Uterus (tissue), 4 donors: ENCODE measurements around the gene CCDC70. TPM values are rescaled to one million over a fixed set of nuclear protein-coding genes. Genes with fewer than 3 reads are reported as not detected.
A peak's percentile ranks its signal among the peaks of the same experiment; 100 is the strongest.
"Not testable (repeated sequence)": the region's sequence is repeated elsewhere in the genome, so short reads cannot be mapped to it uniquely, and the experiment has no call there.

Experiments used
- DNase-seq, 2 donors: peaks; one replicate each; pipeline ENCODE4 v3.0.0-alpha.2; 2019 to 2020
- H3K27ac ChIP-seq, 2 donors: fragments of 200-600 bp; sonication (generic); 1 replicate in 1 of 2; 2 replicates in 1 of 2; pipeline ENCODE4 v1.5.1; 2016 to 2018
- H3K27me3 ChIP-seq, 2 donors: fragments of 200-600 bp; sonication (generic); one replicate each; pipeline ENCODE4 v1.5.1; 2018 to 2019; ENCODE audit warnings: control low read depth in 1 of 2
- H3K36me3 ChIP-seq, 2 donors: fragments of 200-600 bp; sonication (generic); one replicate each; pipeline ENCODE4 v1.5.1; 2019; ENCODE audit warnings: control low read depth in 1 of 2
- H3K4me1 ChIP-seq, 2 donors: fragments of 200-600 bp; sonication (generic); one replicate each; pipeline ENCODE4 v1.5.1; 2018 to 2019; ENCODE audit warnings: control low read depth in 1 of 2
- H3K4me3 ChIP-seq, 2 donors: fragments of 200-600 bp; sonication (generic); 1 replicate in 1 of 2; 2 replicates in 1 of 2; pipeline ENCODE4 v1.5.1; 2018 to 2019; ENCODE audit warnings: mild to moderate bottlenecking in 1 of 2
- H3K9me3 ChIP-seq, 2 donors: fragments of 200-600 bp; sonication (generic); one replicate each; pipeline ENCODE4 v1.5.1; 2019; ENCODE audit warnings: control low read depth in 1 of 2
- POLR2A ChIP-seq, 2 donors: fragments of 450-650 bp; IDR thresholded peaks; one replicate each; pipeline ENCODE4 v1.6.1; 2016; ENCODE audit warnings: antibody characterized with exemption in 2 of 2, mild to moderate bottlenecking in 1 of 2, moderate library complexity in 1 of 2
- intact Hi-C: fragments of 100-400 bp; cut with DNase I; formaldehyde crosslinking; loops from one replicate; pipeline ENCODE4 v1.15.1; 2023; ENCODE audit warnings: low total_unique reads
- total RNA-seq, 4 donors: library from RNA; depleted of rRNA in 3 of 4; stranded (reverse); fragments of >200 nt in 3 of 4; gene quantifications; one replicate each; pipeline versions ENCODE4 v1.1.0 to v1.2.4, GENCODE V29; 2014 to 2023
- TF ChIP-seq, protein P1 (sequence below), 4 experiments: fragments of 200-600 bp in 2 of 4; fragments of 450-650 bp in 2 of 4; sonication (generic) in 2 of 4; IDR thresholded peaks; one replicate each; pipeline ENCODE4 v1.5.1; 2016 to 2019; ENCODE audit warnings: antibody characterized with exemption in 4 of 4, mild to moderate bottlenecking in 2 of 4, moderate library complexity in 1 of 4
- donor health status: DM: yes; HTN: yes; CAD: no.

Gene CCDC70
- total RNA-seq, 4 donors from 2014 or later = not detected

GRCh38 chr13:51906581-51906980 is 44.8 kb downstream of the CCDC70 start:
- no peak for DNase-seq
- TF ChIP-seq POLR2A (IDR thresholded peaks at IDR 0.05) = no peak
- TF ChIP-seq, protein P1, sequence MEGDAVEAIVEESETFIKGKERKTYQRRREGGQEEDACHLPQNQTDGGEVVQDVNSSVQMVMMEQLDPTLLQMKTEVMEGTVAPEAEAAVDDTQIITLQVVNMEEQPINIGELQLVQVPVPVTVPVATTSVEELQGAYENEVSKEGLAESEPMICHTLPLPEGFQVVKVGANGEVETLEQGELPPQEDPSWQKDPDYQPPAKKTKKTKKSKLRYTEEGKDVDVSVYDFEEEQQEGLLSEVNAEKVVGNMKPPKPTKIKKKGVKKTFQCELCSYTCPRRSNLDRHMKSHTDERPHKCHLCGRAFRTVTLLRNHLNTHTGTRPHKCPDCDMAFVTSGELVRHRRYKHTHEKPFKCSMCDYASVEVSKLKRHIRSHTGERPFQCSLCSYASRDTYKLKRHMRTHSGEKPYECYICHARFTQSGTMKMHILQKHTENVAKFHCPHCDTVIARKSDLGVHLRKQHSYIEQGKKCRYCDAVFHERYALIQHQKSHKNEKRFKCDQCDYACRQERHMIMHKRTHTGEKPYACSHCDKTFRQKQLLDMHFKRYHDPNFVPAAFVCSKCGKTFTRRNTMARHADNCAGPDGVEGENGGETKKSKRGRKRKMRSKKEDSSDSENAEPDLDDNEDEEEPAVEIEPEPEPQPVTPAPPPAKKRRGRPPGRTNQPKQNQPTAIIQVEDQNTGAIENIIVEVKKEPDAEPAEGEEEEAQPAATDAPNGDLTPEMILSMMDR (IDR thresholded peaks at IDR 0.05) = no peak
- no peaks in the 10 kb centered on the region for H3K4me1 ChIP-seq
- no peak overlapping the region for H3K27ac ChIP-seq
- no peaks in the 10 kb centered on the region for H3K36me3 ChIP-seq
- H3K9me3 ChIP-seq = no peaks in the 10 kb centered on the region
- no peaks in the 10 kb centered on the region for H3K27me3 ChIP-seq
- intact Hi-C loops = no loop called here
- no peak overlapping the region for H3K4me3 ChIP-seq

- Histone ChIP-seq H3K27me3 (no peaks in the 10 kb centered on the region), H3K27ac (no peak overlapping the region), H3K4me1 (no peaks in the 10 kb centered on the region), H3K36me3 (no peaks in the 10 kb centered on the region), H3K4me3 (no peak overlapping the region), H3K9me3 (no peaks in the 10 kb centered on the region)
- DNase-seq = no peak
- TF ChIP-seq, protein P1 (IDR thresholded peaks at IDR 0.05) = no peak
- no peak for TF ChIP-seq POLR2A (IDR thresholded peaks at IDR 0.05)
- intact Hi-C loops = no loop called here
Observed at GRCh38 chr13:51907040-51907732, 45.4 kb downstream of the CCDC70 start.

- intact Hi-C loops, DNase-seq, H3K36me3 ChIP-seq, H3K4me1 ChIP-seq, H3K27ac ChIP-seq, H3K9me3 ChIP-seq, H3K27me3 ChIP-seq, H3K4me3 ChIP-seq: not testable (repeated sequence)
Observed at GRCh38 chr13:51909265-51909664, 47.5 kb downstream of the CCDC70 start.

- Histone ChIP-seq H3K9me3 (no peaks in the 10 kb centered on the region), H3K27me3 (no peaks in the 10 kb centered on the region), H3K27ac (no peak overlapping the region), H3K36me3 (no peaks in the 10 kb centered on the region), H3K4me3 (no peak overlapping the region), H3K4me1 (no peaks in the 10 kb centered on the region)
- DNase-seq = no peak
- intact Hi-C loops = no loop called here
- no peak for TF ChIP-seq POLR2A (IDR thresholded peaks at IDR 0.05)
- TF ChIP-seq, protein P1 (IDR thresholded peaks at IDR 0.05) = no peak
Observed at GRCh38 chr13:51910508-51910907, 48.7 kb downstream of the CCDC70 start.

GRCh38 chr13:51912091-51912490 is 50.3 kb downstream of the CCDC70 start:
- Histone ChIP-seq H3K4me3 (no peak overlapping the region), H3K36me3 (no peaks in the 10 kb centered on the region), H3K9me3 (no peaks in the 10 kb centered on the region), H3K27ac (no peak overlapping the region), H3K4me1 (no peaks in the 10 kb centered on the region), H3K27me3 (no peaks in the 10 kb centered on the region)
- TF ChIP-seq, protein P1 (IDR thresholded peaks at IDR 0.05) = peak in 1 of 4 experiments; percentile 5
- no peak for TF ChIP-seq POLR2A (IDR thresholded peaks at IDR 0.05)
- intact Hi-C loops = no loop called here
- no peak for DNase-seq
